Gastroesophageal sphincter (tissue), 3 donors: Measurements from ENCODE around the gene NFE2.

Experiments
- CTCF ChIP-seq, 4 experiments: fragments of 200-600 bp in 2 of 4; fragments of 450-650 bp in 2 of 4; sonication (generic) in 1 of 4; IDR thresholded peaks; one replicate each; pipeline ENCODE4 v1.5.1; 2017 to 2019; ENCODE audit warnings: antibody characterized with exemption in 4 of 4, mild to moderate bottlenecking in 2 of 4, moderate library complexity in 2 of 4
- EP300 ChIP-seq: sonication (generic); formaldehyde crosslinking; IDR thresholded peaks from one replicate; pipeline ENCODE4 v1.6.1; 2017; ENCODE audit warnings: antibody characterized with exemption, mild to moderate bottlenecking
- POLR2A ChIP-seq, 2 donors: fragments of 450-650 bp; IDR thresholded peaks; one replicate each; pipeline ENCODE4 v1.6.1; 2017; ENCODE audit warnings: antibody characterized with exemption in 2 of 2, mild to moderate bottlenecking in 2 of 2, moderate library complexity in 1 of 2
- POLR2AphosphoS5 ChIP-seq: sonication (generic); formaldehyde crosslinking; IDR thresholded peaks from one replicate; pipeline ENCODE4 v1.6.1; 2017; ENCODE audit warnings: antibody characterized with exemption

- TF ChIP-seq CTCF (IDR thresholded peaks at IDR 0.05): no peak
- TF ChIP-seq POLR2A (IDR thresholded peaks at IDR 0.05): no peak
- no peak for TF ChIP-seq POLR2AphosphoS5
- no peak for TF ChIP-seq EP300
Measured at GRCh38 chr12:54262403-54262925, 38.4 kb downstream of the NFE2 start.
